Common myeloid progenitor, CD34-positive (primary cell): ENCODE measurements around the gene PRR18.

ENCODE experiments used
- CTCF ChIA-PET: fragments of 350-600 bp; sonication (Branson Sonifier 250); formaldehyde crosslinking; loops from one replicate; lab custom pipeline; 2021; ENCODE audit warnings: antibody characterized with exemption; lab: Charles Lee
- POLR2A ChIA-PET: fragments of 350-600 bp; sonication (Branson Sonifier 250); formaldehyde crosslinking; loops from one replicate; lab custom pipeline; 2021; ENCODE audit warnings: antibody characterized with exemption; lab: Charles Lee
- DNase-seq, 3 donors: peaks; one replicate each; pipeline versions ENCODE4 v3.0.0 to v3.0.0-alpha.2; 2013
- H3K27ac ChIP-seq, 2 experiments: 1 replicate in 1 of 2; 2 replicates in 1 of 2; pipeline ENCODE4 v1.7.0; 2013; ENCODE audit warnings: inconsistent platforms in 2 of 2, low read length in 2 of 2, mild to moderate bottlenecking in 2 of 2, low read depth in 1 of 2, moderate library complexity in 1 of 2; ENCODE audit not compliant: severe bottlenecking in 2 of 2, insufficient read depth in 1 of 2, poor library complexity in 1 of 2
- H3K27me3 ChIP-seq, 5 experiments: replicated peaks in 2 of 5; 1 replicate in 3 of 5; 2 replicates in 2 of 5; pipeline versions ENCODE4 v1.6.1 to v1.7.0; 2013; ENCODE audit warnings: low read length in 4 of 5, mild to moderate bottlenecking in 2 of 5, moderate library complexity in 2 of 5, inconsistent platforms in 1 of 5; ENCODE audit not compliant: insufficient read depth in 5 of 5, control insufficient read depth in 4 of 5
- H3K36me3 ChIP-seq, 4 experiments: 1 replicate in 2 of 4; 2 replicates in 2 of 4; pipeline versions ENCODE4 v1.6.1 to v1.7.0; 2013; ENCODE audit warnings: low read length in 3 of 4, control low read depth in 1 of 4, mild to moderate bottlenecking in 1 of 4; ENCODE audit not compliant: control insufficient read depth in 4 of 4, insufficient read depth in 4 of 4
- H3K4me1 ChIP-seq, 4 experiments: 1 replicate in 3 of 4; 2 replicates in 1 of 4; pipeline versions ENCODE4 v1.6.1 to v1.7.1; 2013; ENCODE audit warnings: low read length in 3 of 4, mild to moderate bottlenecking in 3 of 4, control low read depth in 1 of 4, inconsistent platforms in 1 of 4, moderate library complexity in 1 of 4; ENCODE audit not compliant: control insufficient read depth in 4 of 4, insufficient read depth in 4 of 4; ENCODE audit errors: control extremely low read depth in 1 of 4
- H3K4me3 ChIP-seq, 7 experiments: 1 replicate in 4 of 7; 2 replicates in 3 of 7; pipeline versions ENCODE4 v1.5.1 to v1.7.0; 2013; ENCODE audit warnings: mild to moderate bottlenecking in 7 of 7, low read length in 6 of 7, moderate library complexity in 6 of 7, inconsistent platforms in 2 of 7, low read depth in 2 of 7, control low read depth in 1 of 7; ENCODE audit not compliant: insufficient read depth in 4 of 7, control insufficient read depth in 1 of 7; ENCODE audit errors: extremely low read depth in 1 of 7
- H3K9me3 ChIP-seq, 5 experiments: 1 replicate in 4 of 5; 2 replicates in 1 of 5; pipeline versions ENCODE4 v1.6.1 to v1.7.1; 2013; ENCODE audit warnings: low read length in 4 of 5, mild to moderate bottlenecking in 2 of 5, inconsistent platforms in 1 of 5, low read depth in 1 of 5, moderate library complexity in 1 of 5; ENCODE audit not compliant: control insufficient read depth in 4 of 5, insufficient read depth in 2 of 5; ENCODE audit errors: control extremely low read depth in 1 of 5
- WGBS: methylation state at CpG from one replicate; pipeline ENCODE4 v1.1.5; 2013; ENCODE audit not compliant: insufficient coverage; 5-methylcytosine and 5-hydroxymethylcytosine counted together

The PRR18 gene

DNA sequence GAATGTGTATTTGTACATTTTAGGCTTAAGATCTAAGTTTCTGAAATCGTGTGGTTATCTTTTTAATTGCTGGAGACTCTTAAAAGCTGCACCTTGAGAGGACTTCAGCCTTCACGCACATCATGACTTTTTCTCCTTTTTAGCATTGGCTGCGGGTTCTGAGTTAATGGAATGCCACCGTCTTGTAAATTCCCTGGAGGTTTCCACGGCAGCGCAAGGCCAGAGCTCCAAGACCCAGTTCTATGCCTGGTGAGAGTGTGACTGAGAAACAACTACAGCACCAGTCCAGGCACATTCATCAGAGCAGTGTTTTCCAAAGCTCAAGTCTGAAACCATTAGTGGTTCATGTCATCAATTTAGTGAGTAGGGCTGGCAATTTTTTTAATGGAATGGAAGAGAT lies 23.0 kb downstream of the PRR18 start:
- 91% methylated on average over 4 of the region's 6 CpGs for whole genome bisulfite sequencing

DNA sequence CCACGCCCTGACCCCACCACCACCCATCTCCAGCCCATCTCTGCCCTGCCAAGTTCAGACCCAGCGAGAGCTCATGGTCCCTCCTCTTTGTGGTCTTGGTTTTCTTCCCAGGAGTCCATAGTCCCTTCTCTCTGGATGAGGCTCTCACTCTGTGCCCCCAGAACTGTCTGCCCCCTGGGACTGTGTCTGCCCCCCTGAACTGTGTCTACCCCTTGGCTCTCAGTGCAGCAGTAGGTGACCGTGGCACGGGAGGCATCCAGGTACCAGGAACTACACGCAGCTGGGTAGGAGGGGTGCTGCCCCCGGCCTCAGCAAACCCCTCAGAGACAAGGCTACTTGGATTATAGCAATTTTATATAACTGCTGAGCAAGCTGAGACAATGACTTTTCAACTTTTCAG lies 23.6 kb downstream of the PRR18 start:
- H3K9me3 ChIP-seq: no peaks in the 10 kb centered on the region
- ChIA-PET CTCF (interaction anchor here (0.9 to 2.1 kb wide), 6 partner anchors 9 to 490 kb away, joined by 3 to 8 read pairs (median 3); no protein-coding TSS in a partner anchor), POLR2A (no interaction called here)
- no peak overlapping the region for H3K4me3 ChIP-seq
- H3K27ac ChIP-seq: no peak overlapping the region
- peaks cover 0 to 5% (median 0%) of the 10 kb centered on the region in 4 experiments for H3K4me1 ChIP-seq
- H3K36me3 ChIP-seq: no peaks in the 10 kb centered on the region
- peaks cover 0 to 14% (median 4%) of the 10 kb centered on the region in 5 experiments for H3K27me3 ChIP-seq
- DNase-seq: no peak
- WGBS: 92% methylated on average over 4 of the region's 6 CpGs

More for the DNA sequence above, 23.0 kb downstream of the PRR18 start:
- Histone ChIP-seq H3K9me3 (peaks cover 0 to 2% (median 0%) of the 10 kb centered on the region in 5 experiments), H3K27me3 (peaks cover 0 to 14% (median 4%) of the 10 kb centered on the region in 5 experiments), H3K36me3 (no peaks in the 10 kb centered on the region), H3K4me1 (peaks cover 0 to 5% (median 0%) of the 10 kb centered on the region in 4 experiments), H3K27ac (no peak overlapping the region), H3K4me3 (no peak overlapping the region)
- POLR2A ChIA-PET: no interaction called here
- CTCF ChIA-PET: interaction anchor here (1.4 to 2.0 kb wide), 3 partner anchors 9 to 34 kb away, joined by 3 to 8 read pairs (median 3); no protein-coding TSS in a partner anchor
- DNase-seq: no peak

DNA sequence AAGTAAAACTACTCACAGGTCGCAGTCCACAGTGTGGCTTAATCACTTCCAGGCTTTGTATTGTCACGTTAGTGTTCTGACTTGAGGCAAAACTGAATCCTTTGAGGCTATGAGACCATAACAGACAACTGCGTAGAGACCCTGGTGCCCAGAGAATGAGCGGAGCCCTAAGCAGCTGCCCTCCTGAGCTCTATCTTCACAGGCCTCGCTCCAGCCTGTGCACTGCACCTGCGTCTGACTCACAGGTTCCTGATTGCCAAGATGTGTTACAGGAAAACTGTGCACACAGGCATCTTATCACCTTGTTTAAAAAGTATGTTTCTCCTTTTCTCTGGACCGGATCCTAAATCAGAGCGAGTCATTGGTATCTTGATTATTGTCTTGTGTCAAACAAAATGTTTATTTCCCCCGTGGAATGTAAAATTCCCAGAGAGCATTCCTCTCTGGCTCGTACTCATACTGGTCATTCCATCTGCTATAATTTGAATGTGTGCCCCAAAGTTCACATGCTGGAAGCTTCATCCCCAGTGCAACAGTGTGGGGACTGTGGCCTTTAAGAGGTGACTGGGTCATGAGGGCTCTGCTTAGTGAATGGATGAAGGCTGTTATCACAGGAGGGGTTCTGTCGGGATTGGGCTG lies 25.7 kb downstream of the PRR18 start:
- peaks cover 0 to 14% (median 4%) of the 10 kb centered on the region in 5 experiments for H3K27me3 ChIP-seq
- ChIA-PET POLR2A (interaction anchor here (0.6 kb wide), 1 partner anchor 111 kb away, joined by 4 read pairs; no protein-coding TSS in a partner anchor), CTCF (interaction anchor here (0.7 to 3.8 kb wide), 9 partner anchors 13 to 153 kb away, joined by 3 to 31 read pairs (median 3); no protein-coding TSS in a partner anchor)
- DNase-seq: no peak
- no peaks in the 10 kb centered on the region for H3K36me3 ChIP-seq
- H3K9me3 ChIP-seq: peaks cover 0 to 2% (median 0%) of the 10 kb centered on the region in 5 experiments
- no peak overlapping the region for H3K27ac ChIP-seq
- peaks cover 0 to 5% (median 0%) of the 10 kb centered on the region in 4 experiments for H3K4me1 ChIP-seq
- WGBS: 97% methylated on average over 9 of the region's 11 CpGs
- H3K4me3 ChIP-seq: no peak overlapping the region

DNA sequence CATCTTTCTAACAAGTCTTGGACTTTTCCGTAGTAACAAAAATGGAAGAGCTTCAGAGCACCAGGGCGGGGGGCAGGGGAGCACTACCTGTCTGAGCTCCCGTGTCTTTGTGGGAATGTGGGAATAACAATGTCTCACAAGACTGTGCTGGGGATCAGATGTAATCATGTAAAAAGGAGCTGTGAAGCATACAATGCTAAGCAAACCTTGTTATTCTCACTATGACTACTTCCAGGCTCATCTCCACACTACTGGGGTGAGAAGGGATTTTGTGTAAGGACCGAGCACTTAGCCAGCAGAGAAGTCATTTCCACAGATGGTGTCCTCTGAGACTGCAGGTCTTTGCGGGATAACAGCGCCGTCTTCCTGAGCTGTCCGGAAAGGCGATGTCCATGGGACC lies 27.1 kb downstream of the PRR18 start:
- H3K36me3 ChIP-seq: no peaks in the 10 kb centered on the region
- POLR2A ChIA-PET: no interaction called here
- H3K4me3 ChIP-seq: no peak overlapping the region
- CTCF ChIA-PET: interaction anchor here (1.1 to 3.8 kb wide), 13 partner anchors 10 to 981 kb away, joined by 3 to 31 read pairs (median 5); no protein-coding TSS in a partner anchor
- 94% methylated on average over 8 of the region's 9 CpGs for WGBS
- peaks cover 0 to 2% (median 0%) of the 10 kb centered on the region in 5 experiments for H3K9me3 ChIP-seq
- no peak overlapping the region for H3K27ac ChIP-seq
- DNase-seq: no peak
- no peaks in the 10 kb centered on the region for H3K4me1 ChIP-seq
- peaks cover 0 to 14% (median 4%) of the 10 kb centered on the region in 5 experiments for H3K27me3 ChIP-seq

DNA sequence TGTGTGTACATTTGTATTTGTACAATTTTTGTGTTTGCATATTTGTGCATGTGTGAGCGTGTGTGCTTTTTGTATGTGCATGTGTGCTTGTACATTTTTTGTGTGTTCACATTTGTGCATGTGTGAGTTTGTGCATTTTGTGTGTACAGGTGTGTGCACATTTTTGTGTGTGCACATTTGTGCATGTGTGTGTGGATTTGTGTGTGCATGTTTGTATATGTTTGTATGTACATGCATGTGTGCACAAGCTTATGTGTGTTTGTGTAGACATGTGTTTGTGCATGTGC lies 28.9 kb downstream of the PRR18 start:
- POLR2A ChIA-PET: interaction anchor here (0.6 kb wide), 1 partner anchor 401 kb away, joined by 3 read pairs; no protein-coding TSS in a partner anchor
- H3K27me3 ChIP-seq: peaks cover 0 to 14% (median 4%) of the 10 kb centered on the region in 5 experiments
- no peak overlapping the region for H3K27ac ChIP-seq
- no peaks in the 10 kb centered on the region for H3K36me3 ChIP-seq
- CTCF ChIA-PET: interaction anchor here (1.2 to 3.8 kb wide), 4 partner anchors 10 to 121 kb away, joined by 4 to 31 read pairs (median 6); no protein-coding TSS in a partner anchor
- 100% methylated on average over 1 of the region's 1 CpG for WGBS
- H3K4me1 ChIP-seq: peaks cover 0 to 4% (median 2%) of the 10 kb centered on the region in 4 experiments
- peaks cover 0 to 2% (median 0%) of the 10 kb centered on the region in 5 experiments for H3K9me3 ChIP-seq
- no peak overlapping the region for H3K4me3 ChIP-seq
- peak in 1 of 3 donors; percentile 71 for DNase-seq

DNA sequence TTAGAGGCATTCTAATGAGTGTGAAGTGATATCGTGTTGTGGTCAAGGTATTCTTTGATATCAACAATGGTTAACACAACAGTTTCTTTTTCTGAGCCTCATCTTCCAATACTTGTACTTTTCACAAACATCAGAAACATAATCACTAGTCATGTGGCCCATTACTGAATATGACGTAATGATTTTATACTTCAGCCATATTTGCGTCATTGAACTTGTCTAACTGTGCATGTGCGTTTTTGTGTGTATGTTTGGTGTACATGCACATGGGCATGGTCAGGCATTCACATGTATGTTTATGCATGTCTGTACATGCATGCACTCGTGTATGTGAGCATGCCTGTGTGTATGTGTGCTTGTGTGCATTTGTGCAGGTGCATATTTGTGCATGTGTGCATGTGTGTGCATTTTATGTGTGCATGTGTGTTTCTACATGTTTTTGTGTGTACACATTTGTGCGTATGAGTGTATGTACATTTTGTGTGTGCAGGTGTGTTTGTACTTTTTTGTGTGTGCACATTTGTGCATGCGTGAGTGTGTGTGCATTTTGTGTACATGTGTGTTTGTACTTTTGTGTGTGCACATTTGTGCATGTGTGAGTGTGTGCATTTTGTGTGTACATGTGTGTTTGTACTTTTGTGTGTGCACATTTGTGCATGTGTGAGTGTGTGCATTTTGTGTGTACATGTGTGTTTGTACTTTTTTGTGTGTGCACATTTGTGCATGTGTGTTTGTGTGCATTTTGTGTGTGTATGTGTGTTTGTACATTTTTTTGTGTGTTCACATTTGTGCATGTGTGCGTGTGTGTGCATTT lies 29.4 kb downstream of the PRR18 start:
- Histone ChIP-seq H3K4me1 (peaks cover 0 to 4% (median 2%) of the 10 kb centered on the region in 4 experiments), H3K27ac (no peak overlapping the region), H3K27me3 (peaks cover 0 to 12% (median 2%) of the 10 kb centered on the region in 5 experiments), H3K9me3 (peaks cover 0 to 2% (median 0%) of the 10 kb centered on the region in 5 experiments), H3K36me3 (no peaks in the 10 kb centered on the region), H3K4me3 (no peak overlapping the region)
- POLR2A ChIA-PET: no interaction called here
- WGBS: 84% methylated on average over 7 of the region's 8 CpGs
- DNase-seq: peak in 1 of 3 donors; percentile 65
- CTCF ChIA-PET: interaction anchor here (1.2 to 3.8 kb wide), 4 partner anchors 19 to 122 kb away, joined by 4 to 38 read pairs (median 20); no protein-coding TSS in a partner anchor
